Right ventricle myocardium inferior (tissue), 1 donor: ENCODE data around the gene RHAG. TPM values are rescaled to one million over a fixed set of nuclear protein-coding genes. Genes with fewer than 3 reads are reported as not detected.
"Not testable (repeated sequence)": the region's sequence is repeated elsewhere in the genome, so short reads cannot be mapped to it uniquely, and the experiment has no call there.

Experiments used
- ATAC-seq: fragments of 200-7000 bp; cut with Tn5 transposase; one replicate; pipeline ENCODE4 v1.9.1; 2020; ENCODE audit warnings: mild to moderate bottlenecking, moderate library complexity
- DNase-seq: peaks from one replicate; pipeline ENCODE4 v3.0.0; 2021; ENCODE audit errors: missing footprints
- intact Hi-C: fragments of 100-400 bp; cut with DNase I; formaldehyde crosslinking; loops from one replicate; pipeline ENCODE4 v1.11.0; 2022
- long read RNA-seq: library from polyadenylated mRNA; unstranded; transcript quantifications from one replicate; pipeline ENCODE4 v2.0.0, GENCODE V29; 2021
- total RNA-seq: library from RNA; stranded (reverse); fragmentation: NEBNext Ultra II Directional; extraction: Animal tissue kit (Norgen Biotek cat#: 25700); gene quantifications from one replicate; pipeline ENCODE4 v1.2.1, GENCODE V29; 2021
- donor health status: DM: no; HTN: yes; CAD: no; lungs with severe emphysema.

Gene RHAG
- 0.76 TPM for total RNA-seq
- long read RNA-seq = 0 reads

DNA sequence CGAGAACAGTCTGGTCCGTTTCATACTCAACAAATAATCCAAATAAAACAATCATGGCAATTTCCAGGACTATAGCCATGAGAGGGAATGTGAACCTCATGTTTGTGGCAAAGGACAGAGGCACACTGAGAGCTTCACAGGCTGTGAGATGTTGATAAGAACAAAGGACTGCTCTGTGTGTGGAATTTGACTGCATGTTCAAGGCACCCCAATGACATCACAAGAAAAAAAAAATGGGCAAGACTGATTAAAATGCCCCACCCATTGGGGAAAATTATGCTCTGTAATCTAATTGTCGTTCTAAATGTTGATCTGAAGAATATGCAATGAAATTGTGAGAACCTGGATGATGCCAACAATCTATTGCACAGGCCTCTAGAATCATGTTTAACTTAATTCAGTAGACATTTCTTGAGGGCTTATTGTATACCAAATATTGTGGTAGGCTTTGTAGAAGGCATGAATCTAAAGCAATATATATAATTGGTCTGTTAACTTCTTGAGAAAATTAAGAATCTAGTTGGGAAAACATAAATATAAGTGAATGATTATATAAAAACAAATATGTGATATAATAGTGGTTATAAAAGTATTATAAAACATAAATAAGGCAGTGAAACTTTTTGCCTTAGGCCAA lies at the start of gene RHAG:
Gene RHAG (minus strand): TSS at position 127 of the 637 bp plus-strand sequence. CDS start 27 bp downstream, at position 100.
- intact Hi-C loops = no loop called here
- ATAC-seq = no peak
- DNase-seq = no peak

DNA sequence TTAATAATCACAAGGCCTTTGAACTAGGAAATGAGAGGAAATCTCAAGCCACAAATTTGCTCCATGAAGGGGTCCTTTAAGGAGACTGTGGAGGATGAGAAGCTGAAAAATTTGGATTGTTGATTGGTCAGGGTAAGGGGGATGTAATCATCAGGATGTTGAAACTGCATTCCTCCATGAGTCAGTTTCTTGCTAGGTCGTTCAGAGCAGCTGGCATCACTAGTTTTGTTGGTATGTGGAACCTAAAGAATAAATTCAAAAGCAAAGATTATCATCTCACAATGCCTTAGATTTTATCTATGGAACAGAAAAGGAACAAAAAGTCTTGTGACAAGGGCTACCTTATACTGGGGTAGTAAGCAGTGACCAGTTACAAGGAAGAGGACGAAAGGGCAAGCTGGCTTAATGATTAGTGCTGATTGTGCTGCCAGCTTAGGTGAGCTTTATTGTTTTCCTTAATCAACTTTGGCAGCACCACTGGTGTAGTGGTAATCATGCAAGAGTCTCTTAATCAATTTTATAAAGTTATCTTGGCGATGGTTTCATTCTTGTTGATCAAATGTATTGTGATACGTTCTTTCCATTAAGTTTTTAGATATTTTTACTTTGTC lies 40.1 kb upstream of the RHAG start:
- ATAC-seq (no peak), DNase-seq (no peak)
- intact Hi-C loops = no loop called here

- ATAC-seq (no peak), DNase-seq (no peak)
- intact Hi-C loops = no loop called here
These were observed 39.2 kb upstream of the RHAG start for GRCh38 chr6:49675816-49676215.

DNA sequence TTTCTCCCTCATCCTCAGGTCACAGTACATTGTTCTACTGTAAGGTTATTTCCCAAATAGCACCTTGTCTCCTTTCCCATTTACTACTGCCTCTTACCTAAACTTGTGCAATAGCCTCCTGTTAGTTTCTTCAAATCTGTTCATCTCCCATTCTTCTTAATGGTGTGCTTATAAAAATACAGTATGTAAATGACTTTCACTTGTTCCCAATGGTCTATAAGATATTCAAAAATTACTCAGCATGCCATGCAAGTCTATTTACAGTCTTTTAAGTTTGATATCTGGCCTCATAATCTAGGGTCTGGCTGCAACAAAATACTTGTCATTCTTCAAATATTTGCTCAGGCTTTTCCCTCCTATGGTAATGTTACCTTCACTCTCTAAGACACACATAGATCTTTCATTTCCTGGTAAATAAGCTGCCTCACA lies 31.5 kb upstream of the RHAG start:
- ATAC-seq = no peak
- DNase-seq = no peak
- intact Hi-C loops = no loop called here

- no peak for ATAC-seq
- no peak for DNase-seq
- intact Hi-C loops = no loop called here
These were observed 30.5 kb upstream of the RHAG start for GRCh38 chr6:49666930-49667757.

- ATAC-seq (no peak), DNase-seq (no peak)
- intact Hi-C loops = no loop called here
These were observed 29.8 kb upstream of the RHAG start for GRCh38 chr6:49666480-49666879.

- DNase-seq (no peak), ATAC-seq (no peak)
- intact Hi-C loops = no loop called here
These were observed 28.2 kb upstream of the RHAG start for GRCh38 chr6:49664817-49665216.

DNA sequence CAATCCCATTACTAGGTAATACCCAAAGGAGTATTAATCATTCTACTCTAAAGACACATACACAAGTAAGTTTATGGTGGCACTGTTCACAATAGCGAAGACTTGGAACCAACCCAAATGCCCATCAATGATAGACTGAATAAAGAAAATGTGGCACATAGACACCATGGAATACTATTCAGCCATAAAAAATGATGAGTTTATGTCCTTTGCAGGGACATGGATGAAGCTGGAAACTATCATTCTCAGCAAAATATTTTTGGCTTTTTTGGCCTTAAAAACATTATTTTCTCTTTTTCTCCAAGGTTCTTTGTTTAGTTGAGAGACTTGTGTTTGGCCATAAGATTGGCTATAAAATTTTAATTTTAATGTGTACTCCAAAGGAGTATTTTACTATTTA lies 27.4 kb upstream of the RHAG start:
- ATAC-seq, DNase-seq, intact Hi-C loops: not testable (repeated sequence)

DNA sequence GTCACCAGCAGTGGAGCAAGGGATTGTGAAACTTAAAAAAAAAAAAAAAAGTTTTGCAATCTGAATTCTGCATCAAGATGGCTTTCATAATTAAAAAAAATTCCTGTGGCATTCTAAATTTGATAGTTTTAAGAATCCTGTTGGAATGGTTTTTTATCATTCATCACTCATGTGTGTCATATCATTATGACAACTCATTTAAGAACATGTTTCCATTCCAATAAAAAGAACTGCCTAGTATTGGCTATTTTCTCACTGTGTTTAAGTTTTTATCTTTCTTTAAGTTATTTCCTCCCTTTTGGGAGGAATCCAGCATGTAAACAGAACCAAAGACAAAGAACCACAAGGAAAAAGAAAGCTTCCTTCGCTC lies 26.2 kb upstream of the RHAG start:
- no peak for DNase-seq
- intact Hi-C loops = no loop called here
- ATAC-seq = no peak

DNA sequence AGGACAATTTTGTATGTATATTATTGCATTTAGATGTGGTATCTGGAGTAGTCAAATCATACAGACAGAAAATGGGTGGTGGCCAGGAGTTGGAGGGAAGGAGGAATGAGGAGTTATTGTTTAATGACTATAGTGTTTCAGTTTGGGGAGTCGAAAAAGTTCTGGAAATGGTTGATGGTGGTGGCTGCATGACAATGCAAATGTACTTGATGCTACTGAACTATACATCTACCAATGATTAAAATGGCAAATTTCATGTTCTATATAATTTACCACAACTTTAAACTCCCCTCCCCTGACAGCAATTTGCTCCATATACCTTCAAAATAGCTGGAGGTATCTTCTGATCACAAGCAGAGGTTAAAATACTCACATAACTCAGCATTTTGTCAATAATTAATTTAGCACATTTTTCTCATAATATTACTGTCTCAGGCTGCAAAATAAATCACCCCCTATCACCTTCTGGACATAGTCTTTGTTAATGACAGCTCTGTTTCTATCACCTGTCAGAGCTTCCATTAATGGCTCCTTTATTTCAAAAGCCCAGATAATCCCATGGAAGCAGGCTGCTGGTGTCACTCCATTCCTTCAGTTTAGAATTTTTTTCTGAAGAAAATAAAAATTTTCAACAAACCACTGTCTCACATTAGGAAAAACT lies 25.7 kb upstream of the RHAG start:
- no peak for ATAC-seq
- no peak for DNase-seq
- intact Hi-C loops = no loop called here

GRCh38 chr6:49653942-49654341 lies 17.3 kb upstream of the RHAG start:
- intact Hi-C loops = no loop called here
- no peak for ATAC-seq
- DNase-seq = no peak

DNA sequence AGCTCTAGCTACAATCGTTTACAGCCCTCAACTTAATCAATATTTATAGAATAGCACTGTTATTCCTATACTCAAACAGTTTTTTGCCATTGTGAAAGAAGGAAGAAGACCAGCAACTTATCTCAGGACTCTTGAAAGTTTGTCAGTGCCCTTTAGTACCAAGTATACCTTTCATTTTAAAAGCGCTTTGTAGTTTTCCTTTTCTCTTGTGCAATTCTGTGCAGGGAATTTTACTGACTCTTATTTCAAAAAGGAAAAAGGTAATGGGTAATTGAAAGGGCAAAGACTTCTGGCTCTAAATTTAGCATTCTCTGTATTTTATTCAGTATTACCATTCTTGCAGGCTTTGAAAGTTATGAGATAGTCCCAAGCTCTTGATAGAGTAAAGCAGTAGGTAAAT lies 16.8 kb upstream of the RHAG start:
- ATAC-seq = no peak
- intact Hi-C loops = no loop called here
- no peak for DNase-seq

GRCh38 chr6:49651239-49651638 lies 14.6 kb upstream of the RHAG start:
- intact Hi-C loops = no loop called here
- ATAC-seq (no peak), DNase-seq (no peak)

DNA sequence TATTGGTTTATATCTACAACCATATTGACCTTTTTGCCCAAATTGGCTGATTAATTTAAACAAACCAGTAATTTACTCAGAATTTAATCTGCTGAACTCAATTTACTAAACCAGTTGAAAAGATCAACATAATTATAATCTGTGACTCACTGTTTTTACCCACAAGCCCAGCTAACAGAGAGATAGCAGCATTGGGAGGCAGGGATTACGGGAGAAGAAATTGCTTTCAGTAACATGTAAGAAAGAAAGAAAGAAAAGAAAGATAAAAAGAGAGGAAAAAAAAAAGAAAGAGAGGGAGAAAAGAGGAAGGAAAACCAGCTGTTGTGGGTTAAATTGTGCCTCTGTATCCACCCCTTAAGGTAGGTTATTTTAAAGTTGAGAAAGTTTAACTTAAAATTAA lies 13.3 kb upstream of the RHAG start:
- DNase-seq (no peak), ATAC-seq (no peak)
- intact Hi-C loops = no loop called here

- DNase-seq = no peak
- no peak for ATAC-seq
- intact Hi-C loops = no loop called here
These were observed 11.4 kb upstream of the RHAG start for GRCh38 chr6:49648036-49648435.

DNA sequence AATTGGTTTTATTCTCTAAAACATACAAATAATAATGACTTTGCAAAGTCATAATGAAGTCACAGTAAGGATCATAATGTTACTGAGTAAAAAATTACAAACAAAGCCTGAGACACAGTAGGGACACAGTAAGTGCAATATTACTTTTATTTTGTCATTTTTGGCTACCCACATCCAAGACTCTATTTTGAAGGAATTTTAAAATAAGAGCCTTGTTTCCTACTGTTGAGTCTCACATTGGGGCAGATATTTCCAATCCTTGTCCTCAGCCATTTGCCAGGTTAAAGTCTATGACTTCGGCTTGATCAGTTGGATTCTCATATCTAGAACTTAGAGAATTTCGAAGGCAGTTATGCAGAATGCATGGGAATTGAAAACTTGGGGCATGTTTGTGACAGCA lies 10.8 kb upstream of the RHAG start:
- intact Hi-C loops = no loop called here
- no peak for DNase-seq
- ATAC-seq = no peak

- ATAC-seq (no peak), DNase-seq (no peak)
- intact Hi-C loops = no loop called here
These were observed 10.3 kb upstream of the RHAG start for GRCh38 chr6:49646942-49647341.

DNA sequence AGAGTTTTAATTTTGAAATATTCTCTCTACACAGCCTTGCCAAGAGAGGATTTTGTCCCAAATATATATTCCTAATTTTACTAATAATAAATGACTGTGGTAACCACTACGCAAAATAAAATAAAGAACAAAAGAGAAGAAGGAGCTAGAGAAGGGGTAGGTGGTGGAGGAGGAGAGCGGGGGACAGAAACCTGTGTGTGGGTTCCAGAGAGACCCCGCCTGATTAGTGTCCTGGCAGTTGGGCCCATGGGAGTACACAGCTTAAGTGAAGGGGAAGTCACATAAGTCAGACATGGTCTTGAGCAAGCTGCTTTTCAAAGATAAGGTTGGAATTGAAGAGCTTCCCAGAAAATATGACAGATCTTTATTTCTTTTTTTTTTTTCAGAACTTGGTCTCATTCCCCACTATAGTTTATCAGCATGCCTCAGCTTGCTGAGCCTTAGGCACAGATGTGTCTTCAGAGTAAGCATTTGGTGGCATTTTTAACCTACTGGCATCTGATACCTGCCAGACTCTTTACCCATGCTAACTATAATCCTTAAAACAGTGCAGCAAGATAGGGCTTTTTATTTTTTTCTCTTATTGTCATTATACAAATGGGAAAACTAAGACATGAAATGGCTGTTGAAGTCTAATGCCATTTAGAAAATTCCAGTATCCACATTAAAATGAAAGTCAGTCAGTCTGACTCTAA lies 9.6 kb upstream of the RHAG start:
- no peak for DNase-seq
- no peak for ATAC-seq
- intact Hi-C loops = no loop called here

DNA sequence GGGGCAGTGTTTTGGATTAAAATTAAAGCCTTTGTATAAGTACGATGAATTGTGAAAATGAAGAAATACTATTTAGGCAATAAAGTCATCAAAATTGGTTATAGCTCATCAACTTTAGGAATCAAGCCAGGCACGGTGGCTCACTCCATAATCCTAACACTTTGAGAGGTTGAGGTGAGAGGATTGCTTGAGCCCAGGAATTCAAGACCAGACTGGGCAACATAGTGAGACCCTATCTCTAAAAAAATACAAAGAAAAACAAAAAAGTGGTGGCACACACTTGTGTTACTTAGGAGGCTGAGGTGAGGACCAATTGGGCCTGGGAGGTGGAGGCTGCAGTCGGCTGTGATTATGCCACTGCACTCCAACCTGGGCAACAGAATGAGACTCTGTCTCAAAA lies 8.5 kb upstream of the RHAG start:
- ATAC-seq (no peak), DNase-seq (no peak)
- intact Hi-C loops = no loop called here
